ENCODE data around the gene PTPRZ1.

DNA sequence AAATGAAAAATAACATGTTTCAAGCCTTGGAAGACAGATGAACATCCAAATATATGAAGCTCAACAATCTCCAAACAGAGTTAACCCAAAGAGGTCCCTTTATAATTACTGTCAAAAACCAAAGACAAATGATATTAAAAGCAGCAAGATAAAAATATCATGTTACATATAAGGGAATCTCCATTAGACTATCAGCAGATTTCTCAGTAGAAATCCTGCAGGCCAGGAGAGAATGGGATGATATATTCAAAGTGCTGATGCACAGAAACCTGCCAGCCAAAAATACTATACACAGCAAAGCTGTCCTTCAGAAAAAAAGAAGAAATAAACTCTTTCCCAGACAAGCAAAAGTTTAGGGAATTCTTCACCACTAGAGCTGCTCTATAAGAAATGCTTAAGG, 230.1 kb downstream of the PTPRZ1 start:
- TF ChIP-seq CTCF (IDR thresholded peaks at IDR 0.05; ENCODE audit: control extremely low read depth in 1 of 3, insufficient read depth in 1 of 3, low read depth in 1 of 3, low read length in 3 of 3) (no peak), BRCA1 (IDR thresholded peaks at IDR 0.05; ENCODE audit: low read depth, low read length) (no peak), PHF8 (conservative IDR thresholded peaks at IDR 0.05; ENCODE audit: low read depth, low read length) (no peak), RNF2 (IDR thresholded peaks at IDR 0.05; ENCODE audit: borderline replicate concordance, low read depth, low read length, missing control alignments, poor library complexity, severe bottlenecking) (no peak)

All from H1 (cell line).